NCI-H460 (cell line): ENCODE data around the gene ZNF80. TPM values are rescaled to one million over a fixed set of nuclear protein-coding genes. Genes with fewer than 3 reads are reported as not detected.

Experiments used
- total RNA-seq: library from RNA; depleted of rRNA; stranded (reverse); fragments of >200 nt; shearing (Covaris generic); gene quantifications from 2 replicates; pipeline ENCODE4 v1.2.3, GENCODE V29; 2014; rRNA removed

The ZNF80 gene
- total RNA-seq, 1 experiment from 2014 or later = not detected

Other genes with a start within 250 kb of the ZNF80 start
- 1.7 and 2.2 TPM in 2 replicates for gene CCDC191, start 181.1 kb downstream of the ZNF80 start, total RNA-seq
- gene QTRT2, start 180.8 kb downstream of the ZNF80 start, total RNA-seq = 19.9 and 23.6 TPM in 2 replicates
- not detected in 2 replicates for gene DRD3, start 58.5 kb downstream of the ZNF80 start, total RNA-seq
- gene TIGIT, start 56.5 kb upstream of the ZNF80 start, total RNA-seq = not detected in 2 replicates